Activated CD4-positive, alpha-beta T cell treated with anti-CD3 and anti-CD28 coated beads, Interleukin-2, amount 10 ng/mL, durations not matched to agents 7 days and 5 days (primary cell): ENCODE results near the gene CD70. TPM values are rescaled to one million over a fixed set of nuclear protein-coding genes. Genes with fewer than 3 reads are reported as not detected.
"Not testable (repeated sequence)": the region's sequence is repeated elsewhere in the genome, so short reads cannot be mapped to it uniquely, and the experiment has no call there.

Experiments used
- CTCF ChIA-PET: fragments of 350-600 bp; sonication (Branson Sonifier 250); formaldehyde crosslinking; loops from one replicate; lab custom pipeline; 2021; ENCODE audit warnings: antibody characterized with exemption; lab: Charles Lee
- POLR2A ChIA-PET: fragments of 350-600 bp; sonication (Branson Sonifier 250); formaldehyde crosslinking; loops from one replicate; lab custom pipeline; 2021; ENCODE audit warnings: antibody characterized with exemption; lab: Charles Lee
- DNase-seq: peaks from one replicate; pipeline ENCODE4 v3.0.0-alpha.2; 2020
- H3K27ac Mint-ChIP-seq: one replicate; pipeline ENCODE4 v1.8.0; 2021; ENCODE audit warnings: mild to moderate bottlenecking, moderate library complexity, mixed read lengths
- H3K27me3 Mint-ChIP-seq: one replicate; pipeline ENCODE4 v1.8.0; 2021; ENCODE audit warnings: mixed read lengths
- H3K36me3 Mint-ChIP-seq: one replicate; pipeline ENCODE4 v1.8.0; 2021; ENCODE audit warnings: low read depth, mixed read lengths
- H3K4me1 Mint-ChIP-seq: one replicate; pipeline ENCODE4 v1.8.0; 2021; ENCODE audit warnings: mixed read lengths
- H3K4me3 Mint-ChIP-seq: one replicate; pipeline ENCODE4 v1.8.0; 2021; ENCODE audit warnings: mild to moderate bottlenecking, moderate library complexity, mixed read lengths
- H3K9me3 Mint-ChIP-seq: one replicate; pipeline ENCODE4 v1.8.0; 2021; ENCODE audit warnings: mixed read lengths
- total RNA-seq, 2 experiments: library from RNA; stranded (reverse); gene quantifications; one replicate each; pipeline ENCODE4 v1.2.3, GENCODE V29; 2021

CD70 gene
- total RNA-seq, 2 experiments from 2014 or later = 12.6 to 12.9 TPM

- H3K4me3 Mint-ChIP-seq, DNase-seq, CTCF ChIA-PET, POLR2A ChIA-PET, H3K9me3 Mint-ChIP-seq, H3K27ac Mint-ChIP-seq, H3K36me3 Mint-ChIP-seq: not testable (repeated sequence)
- Mint-ChIP-seq H3K4me1 (peaks cover 13% of the 10 kb centered on the region), H3K27me3 (peaks cover 19% of the 10 kb centered on the region)
Measured at GRCh38 chr19:6608146-6608545, 17.2 kb upstream of the CD70 start.

- CTCF ChIA-PET = interaction anchor here (0.6 to 1.1 kb wide), 2 partner anchors 27 to 163 kb away, joined by 3 to 4 read pairs; no protein-coding TSS in a partner anchor
- H3K36me3 Mint-ChIP-seq, H3K4me3 Mint-ChIP-seq, H3K27ac Mint-ChIP-seq, DNase-seq, H3K9me3 Mint-ChIP-seq, POLR2A ChIA-PET: not testable (repeated sequence)
- Mint-ChIP-seq H3K27me3 (peaks cover 14% of the 10 kb centered on the region), H3K4me1 (peaks cover 25% of the 10 kb centered on the region)
Measured at GRCh38 chr19:6606276-6607070, 15.5 kb upstream of the CD70 start.

GRCh38 chr19:6604906-6605305, 14.0 kb upstream of the CD70 start:
- H3K4me3 Mint-ChIP-seq = no peak overlapping the region
- DNase-seq = no peak
- peaks cover 4% of the 10 kb centered on the region for H3K9me3 Mint-ChIP-seq
- H3K27ac Mint-ChIP-seq = no peak overlapping the region
- CTCF ChIA-PET = interaction anchor here (0.6 to 1.2 kb wide), 4 partner anchors 9 to 322 kb away, joined by 3 to 6 read pairs (median 4); partner anchors contain the start of gene GPR108
- POLR2A ChIA-PET = no interaction called here
- H3K36me3 Mint-ChIP-seq = no peaks in the 10 kb centered on the region
- peaks cover 33% of the 10 kb centered on the region for H3K4me1 Mint-ChIP-seq
- peaks cover 10% of the 10 kb centered on the region for H3K27me3 Mint-ChIP-seq

- Mint-ChIP-seq H3K27me3 (peaks cover 11% of the 10 kb centered on the region), H3K27ac (peak overlapping the region; percentile 25), H3K4me1 (peaks cover 38% of the 10 kb centered on the region), H3K9me3 (peaks cover 4% of the 10 kb centered on the region), H3K36me3 (no peaks in the 10 kb centered on the region), H3K4me3 (no peak overlapping the region)
- POLR2A ChIA-PET = no interaction called here
- CTCF ChIA-PET = interaction anchor here (0.7 to 1.3 kb wide), 3 partner anchors 15 to 86 kb away, joined by 3 to 4 read pairs (median 3); no protein-coding TSS in a partner anchor
- no peak for DNase-seq
Measured at GRCh38 chr19:6602729-6603114, 11.8 kb upstream of the CD70 start.

DNA sequence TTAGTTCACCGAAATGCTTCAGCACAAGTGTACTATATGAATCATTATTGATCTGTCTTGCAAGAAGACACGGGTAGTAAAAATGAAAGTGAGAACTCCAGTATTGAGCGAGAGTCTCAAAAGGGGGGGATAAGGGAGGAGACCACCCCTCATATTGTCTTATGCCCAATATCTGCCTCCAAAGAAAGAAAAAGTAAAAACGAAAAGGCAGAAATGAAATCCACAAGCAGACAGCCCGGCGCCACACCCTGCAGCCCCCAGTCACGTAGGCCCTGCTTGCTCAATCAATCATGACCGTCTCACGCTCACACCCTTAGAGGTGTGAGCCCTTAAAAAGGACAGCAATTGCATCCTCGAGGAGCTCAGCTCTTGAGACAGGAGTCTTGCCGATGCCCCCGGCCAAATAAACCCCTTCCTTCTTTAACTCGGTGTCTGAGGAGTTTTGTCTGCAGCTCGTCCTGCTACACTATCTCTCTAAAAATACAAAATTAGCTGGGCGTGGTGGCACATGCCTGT, 10.6 kb upstream of the CD70 start:
- peak overlapping the region; percentile 85 for H3K27ac Mint-ChIP-seq
- H3K36me3 Mint-ChIP-seq, POLR2A ChIA-PET, DNase-seq, H3K9me3 Mint-ChIP-seq: not testable (repeated sequence)
- peak overlapping the region; percentile 37 for H3K4me3 Mint-ChIP-seq
- H3K27me3 Mint-ChIP-seq = peaks cover 11% of the 10 kb centered on the region
- peaks cover 38% of the 10 kb centered on the region for H3K4me1 Mint-ChIP-seq
- CTCF ChIA-PET = interaction anchor here (1.2 to 1.3 kb wide), 2 partner anchors 55 to 85 kb away, joined by 3 to 4 read pairs; no protein-coding TSS in a partner anchor

GRCh38 chr19:6600951-6601536, 10.1 kb upstream of the CD70 start:
- Mint-ChIP-seq H3K27me3 (peaks cover 11% of the 10 kb centered on the region), H3K4me1 (peaks cover 38% of the 10 kb centered on the region), H3K4me3 (peak overlapping the region; percentile 37), H3K27ac (peak overlapping the region; percentile 85)
- H3K9me3 Mint-ChIP-seq, POLR2A ChIA-PET, DNase-seq, H3K36me3 Mint-ChIP-seq: not testable (repeated sequence)
- CTCF ChIA-PET = interaction anchor here (1.2 kb wide), 1 partner anchor 55 kb away, joined by 3 read pairs; no protein-coding TSS in a partner anchor

DNA sequence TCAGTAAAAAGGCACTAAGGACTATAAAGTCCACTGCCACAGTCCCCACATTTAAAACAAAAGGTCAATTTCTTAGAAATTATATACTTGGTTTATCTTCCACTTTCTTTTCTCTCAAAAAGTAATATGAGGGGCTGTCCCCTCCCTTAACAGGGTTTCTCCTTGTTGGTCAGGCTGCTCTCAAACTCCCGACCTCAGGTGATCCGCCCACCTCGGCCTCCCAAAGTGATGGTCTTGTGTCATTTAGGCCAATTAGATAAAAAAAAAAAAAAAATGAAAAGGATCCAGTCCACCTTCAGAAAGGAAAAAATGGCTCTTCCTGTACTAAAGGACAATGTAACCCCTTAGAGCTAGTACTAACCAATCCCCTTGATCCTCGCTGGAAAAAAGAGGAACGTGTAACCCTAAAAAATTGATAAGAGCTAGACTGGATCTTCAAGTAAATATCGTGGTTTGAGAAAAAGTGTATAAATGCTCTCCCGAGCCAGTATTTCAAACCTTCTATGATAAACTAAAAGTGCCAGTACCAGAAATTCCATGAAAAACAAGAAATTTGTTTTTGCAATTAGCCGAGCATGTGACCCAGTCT, 9.0 kb upstream of the CD70 start:
- Mint-ChIP-seq H3K27ac (no peak overlapping the region), H3K27me3 (peaks cover 11% of the 10 kb centered on the region), H3K4me3 (no peak overlapping the region), H3K9me3 (peaks cover 4% of the 10 kb centered on the region), H3K4me1 (peaks cover 38% of the 10 kb centered on the region), H3K36me3 (no peaks in the 10 kb centered on the region)
- no peak for DNase-seq
- ChIA-PET POLR2A (no interaction called here), CTCF (no interaction called here)

DNA sequence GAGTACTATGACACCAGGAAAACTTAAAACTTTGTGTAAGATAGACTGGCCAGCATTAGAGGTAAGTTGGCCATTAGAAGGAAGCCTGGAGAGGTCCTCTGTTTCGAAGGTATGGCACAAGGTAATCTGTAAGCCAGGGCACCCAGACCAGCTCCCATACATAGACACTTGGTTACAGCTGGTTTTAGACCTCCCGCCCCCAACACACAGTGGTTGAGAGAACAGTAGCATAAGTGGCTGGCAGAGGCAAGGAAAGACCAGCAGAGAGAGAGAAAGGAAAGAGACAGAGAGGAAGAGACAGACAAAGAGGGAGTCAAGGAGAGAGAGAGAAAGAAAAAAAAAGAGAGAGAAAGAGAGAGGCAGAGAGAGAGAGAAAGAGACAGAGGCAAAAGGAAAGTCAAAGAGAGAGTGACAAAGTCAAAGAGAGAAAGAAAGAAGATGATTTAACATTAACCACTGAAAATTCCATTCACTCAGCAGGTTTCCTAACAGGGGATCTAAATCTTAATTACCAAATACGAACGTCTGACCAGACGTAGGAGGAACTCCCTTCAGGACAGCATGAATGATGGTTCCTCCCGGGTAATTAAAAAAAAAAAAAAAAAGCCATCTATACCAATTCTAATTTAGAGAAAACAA, 7.4 kb upstream of the CD70 start:
- DNase-seq, POLR2A ChIA-PET, H3K36me3 Mint-ChIP-seq, H3K9me3 Mint-ChIP-seq, CTCF ChIA-PET, H3K4me3 Mint-ChIP-seq: not testable (repeated sequence)
- H3K27ac Mint-ChIP-seq = peak overlapping the region; percentile 32
- H3K27me3 Mint-ChIP-seq = peaks cover 17% of the 10 kb centered on the region
- H3K4me1 Mint-ChIP-seq = peaks cover 31% of the 10 kb centered on the region

- Mint-ChIP-seq H3K27ac (peak overlapping the region; percentile 32), H3K4me1 (peaks cover 31% of the 10 kb centered on the region), H3K27me3 (peaks cover 17% of the 10 kb centered on the region)
- H3K36me3 Mint-ChIP-seq, DNase-seq, H3K4me3 Mint-ChIP-seq, H3K9me3 Mint-ChIP-seq, POLR2A ChIA-PET, CTCF ChIA-PET: not testable (repeated sequence)
Measured at GRCh38 chr19:6597471-6598253, 6.7 kb upstream of the CD70 start.

- CTCF ChIA-PET = no interaction called here
- Mint-ChIP-seq H3K36me3 (peaks cover 3% of the 10 kb centered on the region), H3K27ac (no peak overlapping the region), H3K9me3 (no peaks in the 10 kb centered on the region), H3K4me3 (no peak overlapping the region), H3K27me3 (peaks cover 20% of the 10 kb centered on the region), H3K4me1 (peaks cover 30% of the 10 kb centered on the region)
- POLR2A ChIA-PET = no interaction called here
- no peak for DNase-seq
Measured at GRCh38 chr19:6596621-6597020, 5.7 kb upstream of the CD70 start.

DNA sequence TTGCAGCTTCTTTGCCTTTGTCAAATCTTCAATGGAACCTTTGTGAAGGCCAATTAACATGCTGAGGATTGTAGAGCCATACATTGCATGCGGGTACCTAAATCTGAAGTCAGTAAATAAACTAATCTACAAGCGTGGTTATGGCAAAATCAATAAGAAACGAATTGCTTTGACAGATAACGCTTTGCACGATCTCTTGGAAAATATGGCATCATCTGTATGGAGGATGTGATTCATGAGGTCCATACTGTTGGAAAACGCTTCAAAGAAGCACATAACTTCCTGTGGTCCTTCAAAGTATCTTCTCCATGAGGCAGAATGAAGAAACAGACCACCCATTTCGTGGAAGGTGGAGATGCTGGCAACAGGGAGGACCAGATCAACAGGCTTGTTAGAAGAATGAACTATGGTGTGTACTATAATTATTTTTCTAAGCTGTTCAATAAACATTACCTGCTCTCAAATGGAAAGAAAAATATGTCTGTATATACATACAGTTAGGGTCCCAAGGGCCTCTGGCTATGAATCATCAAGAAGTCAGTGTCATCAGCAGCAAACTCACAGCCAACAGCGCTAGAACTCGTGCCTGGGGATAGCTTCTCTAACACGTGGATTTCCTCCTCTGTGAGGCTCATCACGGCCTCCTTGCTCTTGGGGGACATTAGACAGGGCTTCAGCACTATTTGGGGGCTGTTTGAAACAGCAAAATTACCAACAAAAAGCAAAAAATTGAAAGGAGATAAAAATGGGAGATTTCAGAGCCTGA, 2.9 kb upstream of the CD70 start:
- H3K27ac Mint-ChIP-seq = no peak overlapping the region
- H3K4me3 Mint-ChIP-seq = no peak overlapping the region
- H3K27me3 Mint-ChIP-seq = peaks cover 39% of the 10 kb centered on the region
- H3K9me3 Mint-ChIP-seq = no peaks in the 10 kb centered on the region
- H3K4me1 Mint-ChIP-seq = peaks cover 43% of the 10 kb centered on the region
- ChIA-PET POLR2A (no interaction called here), CTCF (interaction anchor here (0.9 to 1.2 kb wide), 2 partner anchors 42 to 907 kb away, joined by 4 to 5 read pairs; no protein-coding TSS in a partner anchor)
- DNase-seq = no peak
- H3K36me3 Mint-ChIP-seq = peaks cover 8% of the 10 kb centered on the region
